Osteoblast (primary cell): ENCODE measurements around the gene CREB3. TPM values are rescaled to one million over a fixed set of nuclear protein-coding genes. Genes with fewer than 3 reads are reported as not detected.

Experiments
- DNase-seq: peaks from one replicate; pipeline ENCODE4 v3.0.0; 2011; ENCODE audit warnings: low spot score, mixed read lengths; ENCODE audit not compliant: insufficient read length; ENCODE audit errors: missing footprints
- H2AFZ ChIP-seq: 2 replicates; pipeline ENCODE4 v1.6.0; 2011; ENCODE audit warnings: mild to moderate bottlenecking, low read length
- H3K27ac ChIP-seq: 2 replicates; pipeline ENCODE4 v1.5.1; 2011; ENCODE audit warnings: mild to moderate bottlenecking, low read depth, low read length, moderate library complexity
- H3K27me3 ChIP-seq: 2 replicates; pipeline ENCODE4 v1.6.0; 2012; ENCODE audit warnings: mild to moderate bottlenecking, control low read depth, inconsistent platforms, low read length, moderate library complexity; ENCODE audit not compliant: insufficient read depth
- H3K36me3 ChIP-seq: 2 replicates; pipeline ENCODE4 v1.5.1; 2011; ENCODE audit warnings: mild to moderate bottlenecking, low read length, control low read depth, moderate library complexity; ENCODE audit not compliant: insufficient read depth
- H3K4me1 ChIP-seq: 2 replicates; pipeline ENCODE4 v1.5.1; 2011; ENCODE audit warnings: mild to moderate bottlenecking, low read length, control low read depth, moderate library complexity; ENCODE audit not compliant: insufficient read depth
- H3K4me2 ChIP-seq: 2 replicates; pipeline ENCODE4 v1.6.0; 2011; ENCODE audit warnings: mild to moderate bottlenecking, low read length; ENCODE audit not compliant: insufficient read depth
- H3K4me3 ChIP-seq: fragments of 200-600 bp; sonication (generic); 3 replicates; pipeline ENCODE4 v1.5.1; 2012; ENCODE audit warnings: mild to moderate bottlenecking, low read length, inconsistent platforms; ENCODE audit not compliant: insufficient read depth
- H3K79me2 ChIP-seq: 2 replicates; pipeline ENCODE4 v1.6.0; 2012; ENCODE audit warnings: mild to moderate bottlenecking, low read length, control low read depth, inconsistent platforms; ENCODE audit not compliant: insufficient read depth
- H3K9me3 ChIP-seq: 2 replicates; pipeline ENCODE4 v1.5.1; 2011; ENCODE audit warnings: low read depth, low read length, control low read depth
- H4K20me1 ChIP-seq: 2 replicates; pipeline ENCODE4 v1.6.0; 2012; ENCODE audit warnings: mild to moderate bottlenecking, low read length, control low read depth; ENCODE audit not compliant: insufficient read depth
- total RNA-seq: library from RNA; depleted of rRNA; stranded (reverse); fragments of >200 nt; gene quantifications from 2 replicates; pipeline ENCODE4 v1.2.3, GENCODE V29; 2012
- TF ChIP-seq, protein P1 (sequence below): IDR thresholded peaks from 2 replicates; pipeline ENCODE4 v1.5.1; 2011; ENCODE audit warnings: mild to moderate bottlenecking, low read depth, low read length, moderate library complexity; ENCODE audit errors: extremely low read depth

CREB3 gene
- total RNA-seq, 1 donor: 64.8 TPM

DNA sequence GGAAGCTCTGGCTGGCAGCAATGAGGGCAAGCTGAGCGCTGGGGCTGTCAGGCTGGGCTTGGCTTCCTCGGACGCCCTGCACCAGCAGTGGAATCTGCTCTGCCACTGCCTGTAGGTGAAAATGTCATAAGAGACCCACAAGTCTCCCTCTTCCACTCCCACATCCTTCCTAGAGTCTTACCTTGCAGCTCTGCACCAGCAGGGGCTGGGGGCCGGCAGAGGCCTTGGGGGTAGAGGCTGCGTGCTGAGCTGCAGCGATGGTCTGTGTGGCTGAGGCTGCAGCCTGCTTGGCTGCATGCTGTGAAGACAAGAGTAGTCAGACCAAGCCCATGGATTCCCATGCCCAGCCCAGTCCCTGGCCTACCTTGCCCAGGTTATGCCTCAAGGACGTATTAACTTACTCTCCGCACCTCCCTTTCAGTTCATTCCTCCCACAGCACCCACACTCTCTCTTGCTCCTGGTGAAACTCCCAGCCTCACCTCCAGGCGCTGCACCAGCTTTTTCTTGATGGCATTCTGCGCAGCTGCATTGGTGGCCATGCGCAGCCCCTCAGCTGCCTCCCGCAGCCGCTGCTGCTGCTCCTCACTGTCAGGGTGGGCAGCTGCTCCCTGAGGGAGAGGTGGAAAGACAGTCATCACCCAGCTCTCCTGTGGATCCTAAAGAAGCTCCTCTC lies 17.8 kb upstream of the CREB3 start:
- H3K4me3 ChIP-seq: no peak overlapping the region

DNA sequence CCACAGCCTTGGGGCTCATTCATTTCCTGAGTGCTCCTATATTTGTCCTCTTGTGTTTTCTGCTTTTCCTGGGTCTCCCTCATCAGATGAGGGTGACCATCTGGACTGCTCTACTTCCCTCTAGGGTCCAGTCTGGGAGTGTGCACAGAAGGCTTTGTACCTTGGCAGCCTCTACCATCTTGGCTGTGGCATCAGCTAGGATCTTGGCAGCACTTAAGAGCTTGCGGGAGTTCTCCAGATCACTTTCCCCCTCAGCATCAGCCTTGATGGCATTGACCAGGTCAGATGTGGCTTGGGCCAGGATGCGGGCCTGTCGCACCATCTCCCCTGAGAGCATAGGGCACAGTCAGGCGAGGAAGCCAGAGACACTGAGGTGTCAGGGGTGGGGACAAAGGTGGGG lies 16.2 kb upstream of the CREB3 start:
- TF ChIP-seq, protein P1, sequence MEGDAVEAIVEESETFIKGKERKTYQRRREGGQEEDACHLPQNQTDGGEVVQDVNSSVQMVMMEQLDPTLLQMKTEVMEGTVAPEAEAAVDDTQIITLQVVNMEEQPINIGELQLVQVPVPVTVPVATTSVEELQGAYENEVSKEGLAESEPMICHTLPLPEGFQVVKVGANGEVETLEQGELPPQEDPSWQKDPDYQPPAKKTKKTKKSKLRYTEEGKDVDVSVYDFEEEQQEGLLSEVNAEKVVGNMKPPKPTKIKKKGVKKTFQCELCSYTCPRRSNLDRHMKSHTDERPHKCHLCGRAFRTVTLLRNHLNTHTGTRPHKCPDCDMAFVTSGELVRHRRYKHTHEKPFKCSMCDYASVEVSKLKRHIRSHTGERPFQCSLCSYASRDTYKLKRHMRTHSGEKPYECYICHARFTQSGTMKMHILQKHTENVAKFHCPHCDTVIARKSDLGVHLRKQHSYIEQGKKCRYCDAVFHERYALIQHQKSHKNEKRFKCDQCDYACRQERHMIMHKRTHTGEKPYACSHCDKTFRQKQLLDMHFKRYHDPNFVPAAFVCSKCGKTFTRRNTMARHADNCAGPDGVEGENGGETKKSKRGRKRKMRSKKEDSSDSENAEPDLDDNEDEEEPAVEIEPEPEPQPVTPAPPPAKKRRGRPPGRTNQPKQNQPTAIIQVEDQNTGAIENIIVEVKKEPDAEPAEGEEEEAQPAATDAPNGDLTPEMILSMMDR: no peak

More for the DNA sequence above, 17.8 kb upstream of the CREB3 start:
- no peaks in the 10 kb centered on the region for H3K27me3 ChIP-seq
- H3K9me3 ChIP-seq: no peaks in the 10 kb centered on the region
- H3K36me3 ChIP-seq: peaks cover 99% of the 10 kb centered on the region
- TF ChIP-seq, protein P1: no peak
- H3K4me2 ChIP-seq: no peak overlapping the region
- H3K4me1 ChIP-seq: no peaks in the 10 kb centered on the region
- H4K20me1 ChIP-seq: peaks cover 46% of the 10 kb centered on the region
- peaks cover 54% of the 10 kb centered on the region for H3K79me2 ChIP-seq
- H2AFZ ChIP-seq: no peak overlapping the region
- peak; percentile 10 for DNase-seq
- H3K27ac ChIP-seq: no peak overlapping the region

DNA sequence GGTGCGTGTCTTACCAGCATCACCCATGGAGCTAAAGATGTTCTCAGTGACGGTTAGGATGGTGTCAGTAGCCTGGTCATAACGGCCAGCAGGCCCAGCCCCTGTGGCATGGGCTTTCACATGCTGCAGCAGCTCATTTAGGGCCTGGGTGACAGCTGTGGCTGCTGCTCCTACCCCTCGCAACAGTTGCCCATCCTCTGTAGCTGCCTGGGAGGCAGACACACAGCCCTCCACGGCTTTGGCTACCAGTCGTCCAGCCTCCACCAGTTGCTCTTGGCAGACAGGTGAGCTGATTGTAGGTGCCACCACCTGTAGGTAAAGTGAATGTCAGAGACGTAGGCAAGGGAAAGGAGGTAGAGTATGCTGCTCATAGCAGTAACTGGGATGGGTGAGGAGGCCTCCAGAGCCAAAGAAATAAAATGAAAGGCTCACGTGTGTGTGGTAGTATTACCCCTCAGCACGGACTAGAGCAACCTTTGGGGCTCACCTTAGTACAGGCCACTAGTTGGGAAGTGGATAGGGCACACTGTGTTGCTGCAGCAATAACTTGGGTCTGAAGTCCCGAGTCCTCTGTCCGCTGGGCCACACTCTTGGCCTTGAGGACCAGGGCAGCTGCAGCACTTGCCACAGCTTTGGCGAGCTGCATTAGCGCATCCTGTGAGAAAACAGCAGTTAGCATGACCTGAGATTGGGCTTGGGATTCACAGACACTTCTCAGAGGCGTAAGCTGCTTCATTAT lies 15.2 kb upstream of the CREB3 start:
- Histone ChIP-seq H3K36me3 (peaks cover 100% of the 10 kb centered on the region), H4K20me1 (peaks cover 48% of the 10 kb centered on the region), H2AFZ (no peak overlapping the region), H3K79me2 (peaks cover 68% of the 10 kb centered on the region), H3K9me3 (no peaks in the 10 kb centered on the region), H3K4me2 (no peak overlapping the region), H3K4me1 (no peaks in the 10 kb centered on the region), H3K4me3 (no peak overlapping the region), H3K27me3 (no peaks in the 10 kb centered on the region), H3K27ac (no peak overlapping the region)
- peak; percentile 54 for DNase-seq
- TF ChIP-seq, protein P1: no peak

More for the DNA sequence above, 16.2 kb upstream of the CREB3 start:
- Histone ChIP-seq H3K4me1 (no peaks in the 10 kb centered on the region), H3K36me3 (peaks cover 100% of the 10 kb centered on the region), H3K4me2 (no peak overlapping the region), H4K20me1 (peaks cover 48% of the 10 kb centered on the region), H3K79me2 (peaks cover 62% of the 10 kb centered on the region), H3K4me3 (no peak overlapping the region), H3K9me3 (no peaks in the 10 kb centered on the region), H3K27me3 (no peaks in the 10 kb centered on the region), H2AFZ (no peak overlapping the region), H3K27ac (peak overlapping the region; percentile 3)
- peak; percentile 51 for DNase-seq
